Raji (cell line): ENCODE results near the gene PLEKHG5.

Experiments
- POLR2A ChIP-seq: IDR thresholded peaks from 2 replicates; pipeline ENCODE4 v1.6.1; 2011; ENCODE audit warnings: low read depth, low read length, control low read depth; ENCODE audit not compliant: insufficient read depth

PLEKHG5 gene

GRCh38 chr1:6435129-6435528, 56.3 kb downstream of the PLEKHG5 start:
- TF ChIP-seq POLR2A, result no peak

GRCh38 chr1:6434186-6434585, 57.3 kb downstream of the PLEKHG5 start:
- no peak for TF ChIP-seq POLR2A

- no peak for TF ChIP-seq POLR2A
Observed at GRCh38 chr1:6427441-6428390, 63.8 kb downstream of the PLEKHG5 start.

GRCh38 chr1:6426972-6427350, 64.5 kb downstream of the PLEKHG5 start:
- TF ChIP-seq POLR2A, result no peak

GRCh38 chr1:6426277-6426971, 65.0 kb downstream of the PLEKHG5 start:
- TF ChIP-seq POLR2A, result no peak

- TF ChIP-seq POLR2A, result no peak
Observed at GRCh38 chr1:6425658-6426057, 65.8 kb downstream of the PLEKHG5 start.

- TF ChIP-seq POLR2A, result no peak
Observed at GRCh38 chr1:6424619-6425593, 66.6 kb downstream of the PLEKHG5 start, which contains the start of gene ESPN. TSS of gene ESPN (plus strand) at chr1:6424776. CDS start at chr1:6424956, 180 bp downstream.

GRCh38 chr1:6424000-6424565, 67.4 kb downstream of the PLEKHG5 start:
- TF ChIP-seq POLR2A, result no peak

- no peak for TF ChIP-seq POLR2A
Observed at GRCh38 chr1:6423321-6423999, 68.0 kb downstream of the PLEKHG5 start.

- TF ChIP-seq POLR2A, result no peak
Observed at GRCh38 chr1:6421266-6421665, 70.2 kb downstream of the PLEKHG5 start.

GRCh38 chr1:6420454-6421042, 70.9 kb downstream of the PLEKHG5 start:
- TF ChIP-seq POLR2A, result no peak

- TF ChIP-seq POLR2A, result no peak
Observed at GRCh38 chr1:6419804-6420453, 71.5 kb downstream of the PLEKHG5 start, which contains the start of gene HES2. TSS of gene HES2 (minus strand) at chr1:6419919. CDS start at chr1:6419820, 99 bp downstream.

GRCh38 chr1:6419397-6419803, 72.1 kb downstream of the PLEKHG5 start:
- no peak for TF ChIP-seq POLR2A
